Ectodermal cell (in vitro differentiated cells): Measurements from ENCODE around the gene JMJD8.

Source experiments
- H3K27ac ChIP-seq: 2 replicates; pipeline ENCODE4 v1.7.0; 2013; ENCODE audit warnings: mild to moderate bottlenecking, low read depth, low read length; ENCODE audit not compliant: insufficient read depth, poor library complexity, severe bottlenecking
- H3K27me3 ChIP-seq: 2 replicates; pipeline ENCODE4 v1.7.0; 2013; ENCODE audit warnings: mild to moderate bottlenecking, low read length; ENCODE audit not compliant: insufficient read depth, control insufficient read depth, poor library complexity, severe bottlenecking
- H3K36me3 ChIP-seq: one replicate; pipeline ENCODE4 v1.7.0; 2013; ENCODE audit warnings: low read length; ENCODE audit not compliant: control insufficient read depth, insufficient read depth
- H3K4me1 ChIP-seq: one replicate; pipeline ENCODE4 v1.7.0; 2013; ENCODE audit warnings: low read length; ENCODE audit not compliant: control insufficient read depth, insufficient read depth
- H3K4me3 ChIP-seq: 2 replicates; pipeline ENCODE4 v1.7.0; 2013; ENCODE audit warnings: low read depth, low read length, control low read depth; ENCODE audit not compliant: insufficient read depth
- H3K9me3 ChIP-seq: 2 replicates; pipeline ENCODE4 v1.7.0; 2013; ENCODE audit warnings: mild to moderate bottlenecking, low read length, moderate library complexity; ENCODE audit not compliant: control insufficient read depth
- WGBS, 2 experiments: methylation state at CpG; one replicate each; pipeline ENCODE4 v1.1.7; 2013; ENCODE audit warnings: missing lambda C conversion rate in 2 of 2; 5-methylcytosine and 5-hydroxymethylcytosine counted together

JMJD8 gene

GRCh38 chr16:687499-687898, 3.4 kb upstream of the JMJD8 start:
- Histone ChIP-seq H3K36me3 (peaks cover 13% of the 10 kb centered on the region), H3K4me3 (no peak overlapping the region), H3K4me1 (peaks cover 15% of the 10 kb centered on the region), H3K27me3 (peaks cover 17% of the 10 kb centered on the region), H3K27ac (no peak overlapping the region), H3K9me3 (no peaks in the 10 kb centered on the region)
- WGBS, 2 experiments = 94% methylated on average over 19 of the region's 19 CpGs

DNA sequence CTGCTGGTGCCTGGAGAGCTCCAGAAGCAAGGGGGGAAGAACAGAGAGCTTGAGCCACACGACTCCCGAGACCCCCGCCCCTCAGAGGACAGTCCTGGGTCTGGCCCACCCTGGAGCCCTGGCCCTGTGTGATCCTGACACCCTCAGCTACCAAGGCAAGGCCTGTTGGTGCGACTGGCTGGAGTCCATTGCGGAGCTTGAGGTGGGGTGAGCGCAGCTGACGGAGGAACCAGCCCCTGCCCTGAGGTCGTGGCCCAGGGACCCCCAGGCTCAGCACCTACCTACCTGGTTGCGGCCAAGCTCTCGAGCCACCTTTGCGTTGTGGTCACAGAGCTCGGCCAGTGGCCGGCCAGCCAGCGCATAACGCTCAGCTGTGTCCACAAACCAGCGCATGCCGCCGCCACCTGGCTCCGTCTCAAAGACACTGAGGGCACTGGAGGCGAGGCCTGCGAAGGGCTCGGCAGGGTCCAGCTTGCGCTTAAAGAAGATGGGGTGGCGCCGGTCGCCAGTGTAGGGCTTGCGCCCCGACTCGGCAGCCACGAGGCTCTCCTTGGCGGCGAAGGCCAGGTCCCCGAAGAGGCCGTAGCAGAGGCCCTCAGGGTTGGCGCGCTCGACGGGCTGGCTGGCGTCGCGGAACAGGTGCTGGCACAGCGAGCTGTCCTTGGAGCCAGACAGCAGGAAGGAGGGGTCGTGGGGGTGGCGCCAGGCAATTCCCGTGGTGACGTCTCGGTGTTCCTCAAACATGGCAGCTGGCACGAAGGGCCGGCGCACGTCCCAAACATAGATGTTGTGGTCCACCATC, 2.5 kb upstream of the JMJD8 start:
- WGBS, 2 experiments = 96% methylated on average over 51 of the region's 51 CpGs
- Histone ChIP-seq H3K4me3 (no peak overlapping the region), H3K36me3 (peaks cover 21% of the 10 kb centered on the region), H3K27ac (no peak overlapping the region), H3K4me1 (peaks cover 15% of the 10 kb centered on the region), H3K9me3 (no peaks in the 10 kb centered on the region), H3K27me3 (peaks cover 9% of the 10 kb centered on the region)

DNA sequence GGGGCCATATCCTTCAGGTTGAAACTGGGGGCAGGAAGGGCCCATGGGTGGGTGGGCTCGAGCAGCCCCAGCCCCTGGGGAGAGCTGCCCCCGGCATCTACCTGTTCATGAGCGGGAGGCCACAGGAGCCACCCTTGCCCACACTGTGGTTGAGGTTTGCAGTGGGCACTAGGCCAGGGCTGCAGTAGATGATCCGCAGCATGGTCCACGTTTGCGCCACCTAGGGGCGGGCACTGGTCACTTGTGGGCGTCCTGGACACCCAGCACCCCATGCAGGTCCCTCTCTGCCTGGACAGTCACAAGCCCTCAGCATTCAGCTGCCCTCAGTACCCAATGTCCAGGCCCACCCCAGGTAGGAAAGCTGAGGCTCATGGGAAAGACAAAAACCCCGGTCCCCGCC, 1.8 kb upstream of the JMJD8 start:
- H3K4me1 ChIP-seq = peaks cover 21% of the 10 kb centered on the region
- H3K4me3 ChIP-seq = no peak overlapping the region
- H3K36me3 ChIP-seq = peaks cover 23% of the 10 kb centered on the region
- H3K27ac ChIP-seq = no peak overlapping the region
- no peaks in the 10 kb centered on the region for H3K9me3 ChIP-seq
- H3K27me3 ChIP-seq = peaks cover 4% of the 10 kb centered on the region
- 82 to 85% methylated on average over 10 of the region's 10 CpGs for WGBS, 2 experiments

- Histone ChIP-seq H3K36me3 (peaks cover 23% of the 10 kb centered on the region), H3K27ac (no peak overlapping the region), H3K4me3 (no peak overlapping the region)
Measured at GRCh38 chr16:684961-685696, 995 bp upstream of the JMJD8 start.

DNA sequence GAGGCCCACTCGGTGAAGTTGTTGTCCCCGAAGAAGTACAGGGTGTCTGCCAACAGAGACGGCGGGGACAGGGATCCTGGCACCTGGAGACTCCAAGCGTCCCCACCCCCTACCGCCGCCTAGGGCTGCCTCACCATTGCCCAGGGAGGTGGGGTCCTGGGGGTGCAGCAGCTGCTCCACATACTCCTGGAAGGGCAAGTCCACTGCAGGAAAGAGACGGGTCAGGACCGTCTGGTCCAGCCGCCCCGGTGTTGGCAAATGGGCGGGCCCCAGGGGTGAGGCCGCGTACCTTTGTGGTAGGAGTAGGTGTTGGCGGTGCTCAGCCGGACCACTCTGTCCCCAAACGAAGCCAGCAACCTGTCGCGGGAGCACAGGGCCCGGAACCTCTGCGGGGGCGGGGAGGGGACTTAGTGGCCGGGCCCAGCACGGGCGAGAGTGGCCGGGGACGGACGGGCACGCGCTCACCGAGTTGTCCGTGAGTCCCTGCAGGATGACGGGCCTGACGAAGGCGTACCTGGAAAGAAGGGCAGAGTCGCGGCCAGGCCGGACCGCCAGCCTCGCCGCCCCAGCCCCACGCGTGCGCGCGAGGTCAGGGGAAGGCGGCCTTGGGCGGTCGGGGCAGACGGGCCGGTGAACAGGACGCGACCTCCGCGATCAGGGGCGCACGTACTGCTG, 601 bp downstream of the JMJD8 start:
- Histone ChIP-seq H3K4me1 (peaks cover 13% of the 10 kb centered on the region), H3K4me3 (peak overlapping the region; percentile 73), H3K9me3 (no peaks in the 10 kb centered on the region), H3K27ac (peak overlapping the region; percentile 36), H3K36me3 (peaks cover 23% of the 10 kb centered on the region), H3K27me3 (no peaks in the 10 kb centered on the region)
- WGBS, 2 experiments = 19% methylated on average over 57 of the region's 57 CpGs

More at GRCh38 chr16:684961-685696, 995 bp upstream of the JMJD8 start:
- Histone ChIP-seq H3K27me3 (no peaks in the 10 kb centered on the region), H3K9me3 (no peaks in the 10 kb centered on the region), H3K4me1 (peaks cover 21% of the 10 kb centered on the region)
- 95 to 96% methylated on average over 61 of the region's 61 CpGs for WGBS, 2 experiments

DNA sequence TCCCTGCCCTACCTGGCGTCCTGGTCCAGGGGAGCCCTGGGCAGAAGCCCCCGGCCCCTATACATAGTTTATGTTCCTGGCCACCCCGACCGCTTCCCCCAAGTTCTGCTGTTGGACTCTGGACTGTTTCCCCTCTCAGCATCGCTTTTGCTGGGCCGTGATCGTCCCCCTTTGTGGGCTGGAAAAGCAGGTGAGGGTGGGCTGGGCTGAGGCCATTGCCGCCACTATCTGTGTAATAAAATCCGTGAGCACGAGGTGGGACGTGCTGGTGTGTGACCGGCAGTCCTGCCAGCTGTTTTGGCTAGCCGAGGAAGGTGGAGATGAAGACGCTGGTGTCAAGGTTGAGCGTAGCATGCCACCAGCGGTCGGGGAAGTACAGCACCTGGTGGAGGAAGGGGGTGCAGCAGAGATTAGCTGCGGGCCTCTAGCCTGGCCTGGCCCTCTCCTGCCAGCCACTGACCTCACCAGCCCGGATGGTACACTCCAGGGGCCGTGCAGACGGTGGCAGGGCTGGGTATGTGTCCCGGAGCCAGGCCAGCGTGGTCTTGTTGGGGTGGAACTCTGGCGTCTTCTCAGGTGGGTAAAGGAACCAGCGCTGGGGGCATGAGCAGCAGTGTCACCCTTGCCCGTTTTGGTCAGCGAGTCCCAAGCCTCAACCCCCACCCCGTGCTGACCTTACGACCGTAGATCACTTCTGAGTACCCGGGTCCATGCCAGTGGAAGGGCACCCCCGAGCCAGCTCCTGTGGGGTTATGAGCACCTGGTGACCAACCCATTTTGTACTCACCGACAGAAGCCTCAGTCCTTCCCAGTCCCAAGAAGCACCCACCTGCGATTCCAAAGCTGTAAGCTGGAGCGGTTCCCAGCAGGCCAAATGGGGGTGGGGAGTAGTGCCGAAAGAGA, 1.4 kb downstream of the JMJD8 start:
- Histone ChIP-seq H3K27me3 (no peaks in the 10 kb centered on the region), H3K4me3 (peak overlapping the region; percentile 73), H3K4me1 (peaks cover 13% of the 10 kb centered on the region), H3K27ac (no peak overlapping the region), H3K36me3 (peaks cover 19% of the 10 kb centered on the region), H3K9me3 (no peaks in the 10 kb centered on the region)
- WGBS, 2 experiments = 93% methylated on average over 36 of the region's 36 CpGs

- H3K4me1 ChIP-seq = peaks cover 13% of the 10 kb centered on the region
- H3K4me3 ChIP-seq = no peak overlapping the region
- WGBS, 2 experiments = 95 to 97% methylated on average over 28 of the region's 28 CpGs
- peaks cover 15% of the 10 kb centered on the region for H3K36me3 ChIP-seq
- no peak overlapping the region for H3K27ac ChIP-seq
- no peaks in the 10 kb centered on the region for H3K9me3 ChIP-seq
- no peaks in the 10 kb centered on the region for H3K27me3 ChIP-seq
Measured at GRCh38 chr16:681746-682427, 2.2 kb downstream of the JMJD8 start.

GRCh38 chr16:680967-681745, 3.0 kb downstream of the JMJD8 start:
- Histone ChIP-seq H3K4me1 (peaks cover 13% of the 10 kb centered on the region), H3K27ac (no peak overlapping the region), H3K4me3 (peak overlapping the region; percentile 77), H3K36me3 (peaks cover 15% of the 10 kb centered on the region), H3K9me3 (no peaks in the 10 kb centered on the region), H3K27me3 (peaks cover under 1% of the 10 kb centered on the region)
- 66 to 67% methylated on average over 44 of the region's 44 CpGs for WGBS, 2 experiments

GRCh38 chr16:680625-680945, 3.5 kb downstream of the JMJD8 start:
- peak overlapping the region; percentile 60 for H3K27ac ChIP-seq
- peak overlapping the region; percentile 77 for H3K4me3 ChIP-seq
- no peaks in the 10 kb centered on the region for H3K9me3 ChIP-seq
- peaks cover 7% of the 10 kb centered on the region for H3K27me3 ChIP-seq
- WGBS, 2 experiments = 1% methylated on average over 38 of the region's 38 CpGs
- H3K36me3 ChIP-seq = peaks cover 15% of the 10 kb centered on the region
- peaks cover 13% of the 10 kb centered on the region for H3K4me1 ChIP-seq
